T follicular helper cell (primary cell): ENCODE results near the gene FEZ2.

Source experiments
- DNase-seq: peaks from one replicate; pipeline ENCODE4 v3.0.0-alpha.2; 2020; ENCODE audit warnings: low read depth

Gene FEZ2

DNA sequence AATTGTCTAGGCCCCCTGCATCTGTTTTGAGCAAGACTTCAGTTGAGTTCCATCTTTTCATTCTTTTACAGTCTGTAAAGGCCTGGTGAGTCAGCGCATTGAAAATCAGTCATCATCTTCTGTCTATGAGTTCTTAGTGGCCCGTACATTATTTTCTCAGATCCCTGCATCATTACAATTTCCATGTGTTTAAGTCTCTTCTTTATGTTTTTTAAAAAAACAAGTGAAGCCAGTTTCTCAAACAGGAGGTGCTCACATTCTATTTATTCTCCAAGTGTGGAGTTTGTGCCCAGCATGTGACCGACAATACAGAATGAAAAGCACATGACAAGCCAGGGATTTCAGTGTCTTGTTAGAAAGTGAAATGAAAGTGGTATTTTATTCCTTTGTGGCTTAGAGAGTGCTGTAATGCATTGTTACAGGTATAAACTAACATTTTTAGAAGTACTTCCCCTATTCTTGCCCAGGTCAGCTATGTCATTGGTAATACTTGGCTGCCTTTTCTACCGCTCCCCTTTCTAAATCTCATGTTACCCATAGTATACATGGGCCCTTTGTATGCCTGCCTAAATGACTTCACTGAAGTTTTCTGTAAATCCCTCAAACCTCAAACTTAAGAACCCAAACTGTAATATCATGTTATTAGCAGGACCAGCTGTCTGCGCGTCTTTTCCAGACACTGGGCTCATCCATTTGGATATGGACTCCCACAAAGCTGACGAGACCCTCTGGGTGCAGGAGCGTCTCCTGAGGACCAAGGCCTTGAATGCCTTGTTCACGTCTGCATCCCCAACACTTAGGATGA, 67.6 kb downstream of the FEZ2 start:
- no peak for DNase-seq

DNA sequence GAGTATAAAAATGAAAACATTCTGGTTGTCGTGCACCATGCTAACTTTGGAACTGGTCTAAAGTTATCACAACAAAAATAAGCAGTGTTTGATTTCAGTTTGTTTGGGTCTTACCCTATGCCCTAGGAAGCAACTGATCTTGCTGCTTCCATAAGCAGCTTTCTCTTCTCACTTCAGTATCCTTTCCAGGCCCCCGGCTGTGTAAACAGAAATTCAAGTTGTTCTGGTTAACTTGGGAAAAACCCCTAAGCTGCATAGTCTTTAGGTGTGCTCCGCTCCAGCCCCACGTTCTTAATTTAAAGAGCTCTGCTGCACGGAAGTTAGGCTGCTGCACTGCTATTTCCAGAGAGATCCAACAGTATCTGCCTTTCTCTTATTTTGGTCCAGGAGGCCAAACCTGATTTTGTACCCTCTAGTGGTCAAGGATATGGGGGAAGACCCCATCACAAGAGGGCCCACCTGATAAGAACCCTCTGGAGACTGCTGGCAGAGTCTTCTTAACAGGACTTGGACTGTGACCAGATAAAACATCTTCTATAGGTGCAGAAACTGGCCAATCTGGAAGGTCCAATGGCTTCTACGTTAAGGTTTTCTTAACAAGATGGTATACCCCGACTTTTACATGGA, 69.1 kb downstream of the FEZ2 start:
- DNase-seq: no peak

DNA sequence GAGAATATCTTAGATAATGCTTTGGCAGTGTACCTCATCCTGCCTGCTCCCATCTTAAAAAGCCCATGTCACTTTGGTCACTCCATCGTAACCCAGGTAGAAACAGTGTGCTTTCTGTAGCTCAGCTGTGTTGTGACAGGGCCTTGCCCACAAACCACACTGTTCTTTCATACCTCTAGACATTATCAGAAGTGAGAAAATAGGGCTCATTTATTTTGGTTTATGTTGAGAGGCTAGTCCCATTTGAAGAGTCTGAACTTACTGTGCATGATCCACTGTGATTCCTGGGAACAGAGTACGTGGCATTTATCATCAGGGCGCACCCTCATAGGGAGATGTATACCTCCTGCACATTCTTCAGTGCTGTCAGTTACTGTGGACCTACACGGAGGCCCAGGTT, 69.7 kb downstream of the FEZ2 start:
- no peak for DNase-seq

DNA sequence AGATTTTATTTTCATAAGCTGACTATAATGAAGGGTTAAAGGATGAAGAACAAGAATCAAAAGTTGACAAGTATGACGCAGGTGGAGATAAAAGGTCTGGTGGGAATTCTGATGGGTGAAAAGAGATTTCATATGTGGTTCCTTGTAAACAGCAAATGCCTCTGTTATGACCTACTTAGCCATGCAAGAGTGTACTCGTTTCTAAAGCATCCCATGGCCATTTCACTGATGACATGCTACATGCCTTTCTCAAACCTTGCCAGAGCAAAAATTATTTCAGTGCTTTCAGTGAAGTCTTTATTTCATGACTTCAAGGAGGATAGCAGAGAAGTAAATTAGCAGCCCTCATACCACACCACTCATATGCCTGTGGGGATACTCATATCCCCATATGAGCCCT, 71.7 kb downstream of the FEZ2 start:
- DNase-seq: no peak

DNA sequence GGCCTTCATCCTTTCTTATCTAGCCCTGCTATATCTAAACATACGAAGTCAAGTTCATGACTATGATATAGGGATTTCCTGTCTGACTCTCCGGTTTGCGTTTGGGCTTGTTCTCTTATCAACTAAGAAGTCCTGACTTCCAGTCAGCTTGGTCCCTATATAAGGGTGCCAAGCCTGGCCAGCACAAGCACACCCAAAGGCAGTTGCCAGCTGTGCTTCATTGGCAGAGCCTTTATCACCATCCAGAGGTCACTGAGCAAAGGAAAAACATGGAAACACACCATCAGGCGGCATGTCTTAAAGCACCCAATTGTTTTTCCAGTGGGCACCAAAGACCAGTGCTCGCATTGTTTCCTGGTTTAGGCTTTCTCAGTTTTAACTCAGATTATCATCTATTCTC, 72.7 kb downstream of the FEZ2 start:
- no peak for DNase-seq

DNA sequence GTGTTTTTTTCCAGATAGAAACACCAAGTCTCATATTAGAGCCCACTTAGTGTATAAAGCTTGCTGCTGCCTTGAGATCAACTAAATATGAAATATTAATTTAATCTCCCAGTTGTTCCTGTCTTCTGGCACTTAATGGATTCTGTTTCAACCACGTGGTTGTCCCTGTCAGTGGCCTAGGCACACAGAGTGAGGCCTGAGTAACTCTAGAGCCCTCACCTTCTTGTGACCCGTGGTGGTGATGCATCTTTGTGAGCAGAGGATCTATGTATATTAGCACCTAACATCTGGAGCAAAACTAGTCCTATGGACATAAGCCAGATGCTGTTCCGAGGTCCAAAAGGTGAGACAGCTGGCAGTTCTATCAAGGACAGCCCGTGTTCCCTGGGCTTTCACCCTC, 74.8 kb downstream of the FEZ2 start:
- no peak for DNase-seq

DNA sequence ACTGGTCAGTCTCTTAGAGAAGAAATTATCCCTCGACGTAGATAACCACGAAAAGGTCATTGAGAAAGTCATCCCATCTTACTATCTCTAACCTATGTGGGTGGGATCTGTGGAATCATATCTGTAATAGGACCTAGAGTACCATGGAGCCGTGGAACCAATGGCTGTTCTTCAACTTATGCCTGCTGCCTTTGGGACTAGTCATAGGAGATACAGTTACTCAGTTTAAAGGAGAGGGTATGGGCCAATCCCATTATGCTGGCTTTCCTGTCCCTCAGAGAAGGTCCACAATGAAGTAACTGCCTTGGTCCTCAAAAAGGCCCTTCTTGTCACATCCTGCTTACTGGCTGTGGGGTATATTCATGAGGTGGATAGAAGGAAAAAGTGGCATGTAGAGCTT, 77.5 kb downstream of the FEZ2 start:
- no peak for DNase-seq

DNA sequence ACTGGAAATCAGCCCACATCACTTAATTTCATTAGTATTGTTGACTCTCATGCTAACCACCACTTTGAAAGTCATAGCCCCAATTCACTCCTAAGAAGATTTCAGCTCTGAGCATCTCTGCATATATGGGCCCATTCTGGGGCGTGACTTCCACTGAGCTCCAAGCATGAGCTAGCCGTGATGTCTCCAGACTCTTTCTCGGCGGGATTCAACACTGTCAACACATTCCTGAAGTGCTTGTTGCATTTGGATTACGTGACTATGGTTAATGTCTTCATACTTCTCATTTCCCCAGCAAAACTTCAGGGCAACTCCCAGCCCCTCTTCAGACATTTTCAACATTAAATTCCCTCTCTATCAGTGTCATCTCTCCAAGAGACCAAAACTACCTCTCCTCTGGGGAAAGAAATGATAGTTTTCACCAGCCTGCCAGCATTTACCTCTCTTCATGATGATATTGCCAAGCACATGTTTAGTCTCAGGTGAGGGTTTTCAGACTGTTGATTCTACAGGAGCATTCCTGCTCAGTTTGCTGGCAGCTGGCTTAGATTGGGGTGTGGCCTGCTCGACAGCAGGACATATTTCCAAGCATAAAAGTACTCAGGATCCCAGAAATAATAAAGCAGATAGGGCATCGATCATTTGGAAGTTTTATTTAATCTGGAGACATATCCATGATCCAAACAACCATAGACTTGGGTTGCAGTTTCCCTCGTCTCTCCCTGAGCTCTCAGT, 81.7 kb downstream of the FEZ2 start:
- no peak for DNase-seq

DNA sequence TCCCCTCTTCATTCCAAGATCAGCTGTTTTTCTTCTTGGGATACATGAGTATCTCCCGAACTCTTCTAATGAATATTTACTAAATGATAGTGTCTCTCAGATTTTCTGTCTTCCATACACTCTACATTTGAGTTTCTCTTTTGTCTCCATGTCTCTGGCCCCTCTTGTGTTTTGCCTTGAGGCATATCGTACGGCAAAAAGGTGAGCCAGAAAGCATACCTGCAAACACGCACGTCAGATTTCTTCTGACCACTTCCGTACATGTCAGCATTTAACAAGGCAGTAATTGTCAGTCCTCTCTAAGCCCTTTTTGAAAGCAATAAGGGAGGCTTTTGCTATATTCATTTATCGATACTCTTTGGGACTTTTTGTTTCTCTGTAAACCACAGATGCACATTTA, 82.4 kb downstream of the FEZ2 start:
- DNase-seq: no peak

DNA sequence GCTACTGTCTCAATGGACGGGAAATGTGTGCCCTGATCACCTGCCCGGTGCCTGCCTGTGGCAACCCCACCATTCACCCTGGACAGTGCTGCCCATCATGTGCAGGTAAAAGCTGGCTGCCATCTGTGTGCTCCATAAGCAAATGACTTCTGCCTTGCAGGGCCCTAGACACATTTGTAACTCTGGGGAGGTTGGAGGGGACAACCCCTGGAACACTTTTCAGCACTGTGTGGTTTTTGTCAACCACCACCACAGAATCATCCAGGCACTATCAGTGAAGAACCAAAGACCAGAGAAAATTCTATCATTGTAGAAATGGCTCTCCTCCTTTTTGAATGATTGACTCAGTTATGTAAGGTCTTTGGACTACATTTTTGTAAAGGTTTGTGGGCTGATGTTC, 84.3 kb downstream of the FEZ2 start:
- DNase-seq: no peak

DNA sequence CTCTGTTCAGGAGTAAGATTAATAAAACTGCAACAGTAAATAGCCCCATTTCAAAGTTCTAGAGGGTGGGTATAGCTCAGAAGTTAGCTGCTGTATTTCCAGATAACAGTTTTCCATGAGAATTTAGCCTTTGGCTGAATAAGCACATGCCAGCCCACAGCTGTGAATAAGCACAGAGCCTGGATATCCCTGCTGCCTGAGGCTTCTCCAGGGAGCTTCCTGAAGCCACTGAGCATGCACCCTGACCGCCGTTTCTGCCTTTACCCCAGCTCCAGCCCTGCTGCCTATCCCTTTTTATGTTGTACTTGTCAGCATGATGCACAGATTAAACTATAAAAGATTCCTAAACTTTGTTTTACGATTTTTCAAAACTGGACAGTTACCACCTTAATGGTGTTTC, 85.3 kb downstream of the FEZ2 start:
- DNase-seq: no peak

DNA sequence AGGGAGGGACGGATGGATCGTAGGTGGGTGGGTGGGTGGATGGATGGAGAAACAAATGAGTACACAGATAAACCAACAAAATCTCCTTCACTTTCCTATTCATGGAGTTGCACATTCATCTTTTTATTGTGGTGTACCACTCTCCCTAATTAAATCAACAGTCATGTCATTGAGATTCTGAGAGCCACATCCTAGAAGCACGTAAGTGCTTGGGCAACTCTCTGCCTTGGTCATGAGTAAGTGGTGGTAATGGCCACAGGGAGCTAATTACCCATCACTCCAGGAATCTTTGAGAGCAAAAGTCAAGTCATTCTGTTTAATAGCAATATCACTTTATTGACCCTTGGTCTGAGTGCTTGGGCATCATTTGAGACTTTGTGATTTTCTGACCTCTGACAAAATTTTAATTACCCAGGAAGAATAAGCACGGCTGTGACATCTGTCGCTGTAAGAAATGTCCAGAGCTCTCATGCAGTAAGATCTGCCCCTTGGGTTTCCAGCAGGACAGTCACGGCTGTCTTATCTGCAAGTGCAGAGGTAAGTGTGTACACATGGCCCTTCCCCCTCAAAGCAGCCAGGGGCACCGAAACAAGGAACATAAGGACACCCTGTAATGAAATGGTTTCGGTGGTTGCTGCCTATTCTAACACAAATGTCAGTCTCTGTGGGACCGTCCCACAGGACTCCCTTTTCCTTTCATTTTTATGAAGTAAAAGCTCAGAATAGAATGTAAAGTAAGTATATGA, 85.9 kb downstream of the FEZ2 start:
- DNase-seq: no peak

DNA sequence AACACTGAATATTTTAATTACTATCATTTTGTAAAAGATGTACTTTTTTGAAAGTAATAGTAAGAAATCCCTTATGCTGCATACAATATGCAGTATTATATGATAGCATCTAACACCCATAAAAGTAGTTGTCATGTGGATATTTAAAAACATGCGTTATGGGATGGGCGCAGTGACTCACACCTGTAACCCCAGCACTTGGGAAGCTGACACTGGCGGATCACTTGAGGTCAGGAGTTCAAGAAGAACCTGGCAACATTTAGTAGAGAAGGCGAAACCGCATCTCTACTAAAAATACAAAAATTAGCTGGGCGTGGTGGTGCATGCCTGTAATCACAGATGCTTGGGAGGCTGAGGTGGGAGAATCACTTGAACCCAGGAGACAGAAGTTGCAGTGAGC, 88.9 kb downstream of the FEZ2 start:
- no peak for DNase-seq

DNA sequence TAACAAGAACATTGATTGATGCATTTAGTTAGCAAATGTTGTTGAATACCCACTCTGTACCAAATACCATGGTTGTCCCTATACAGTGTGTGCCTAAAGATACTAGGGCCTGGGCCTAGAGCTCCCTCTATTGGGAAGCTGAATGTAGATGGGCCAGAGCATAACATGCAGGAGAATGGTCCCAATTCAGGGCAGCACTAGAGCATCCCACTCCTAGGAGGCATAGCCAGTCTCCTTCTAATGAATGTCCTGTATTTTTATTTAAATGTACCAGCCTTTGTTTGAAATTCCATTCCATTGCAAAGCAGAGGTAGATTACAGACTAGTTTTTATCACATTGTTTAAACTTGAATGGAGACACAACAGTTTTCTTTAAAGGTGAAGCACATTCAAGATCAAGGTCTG, 90.6 kb downstream of the FEZ2 start:
- DNase-seq: no peak
